Measurements from ENCODE around the gene VEPH1.

VEPH1 gene

GRCh38 chr3:157300981-157301663 is 202.1 kb downstream of the VEPH1 start:
- Histone ChIP-seq H3K4me3 (ENCODE audit: low read depth in 1 of 2, low read length in 1 of 2) (no peak overlapping the region), H3K27me3 (no peaks in the 10 kb centered on the region), H3K9me3 (no peaks in the 10 kb centered on the region), H3K27ac (no peak overlapping the region), H3K36me3 (no peaks in the 10 kb centered on the region), H3K4me1 (ENCODE audit: control insufficient read depth in 1 of 2, insufficient read depth in 1 of 2, low read depth in 1 of 2, low read length in 1 of 2) (no peaks in the 10 kb centered on the region)
- no peak for TF ChIP-seq CTCF (IDR thresholded peaks at IDR 0.05)

GRCh38 chr3:157300094-157300493 is 203.1 kb downstream of the VEPH1 start:
- no peak overlapping the region for H3K27ac ChIP-seq
- TF ChIP-seq CTCF (IDR thresholded peaks at IDR 0.05) = no peak
- H3K36me3 ChIP-seq = no peaks in the 10 kb centered on the region
- no peaks in the 10 kb centered on the region for H3K9me3 ChIP-seq
- H3K4me1 ChIP-seq (ENCODE audit: control insufficient read depth in 1 of 2, insufficient read depth in 1 of 2, low read depth in 1 of 2, low read length in 1 of 2) = no peaks in the 10 kb centered on the region
- H3K27me3 ChIP-seq = no peaks in the 10 kb centered on the region
- H3K4me3 ChIP-seq (ENCODE audit: low read depth in 1 of 2, low read length in 1 of 2) = no peak overlapping the region

- Histone ChIP-seq H3K4me3 (ENCODE audit: low read depth in 1 of 2, low read length in 1 of 2) (no peak overlapping the region), H3K27ac (no peak overlapping the region), H3K36me3 (no peaks in the 10 kb centered on the region), H3K4me1 (ENCODE audit: control insufficient read depth in 1 of 2, insufficient read depth in 1 of 2, low read depth in 1 of 2, low read length in 1 of 2) (no peaks in the 10 kb centered on the region), H3K27me3 (no peaks in the 10 kb centered on the region), H3K9me3 (no peaks in the 10 kb centered on the region)
- no peak for TF ChIP-seq CTCF (IDR thresholded peaks at IDR 0.05)
Measured at GRCh38 chr3:157297328-157297915, 205.8 kb downstream of the VEPH1 start.

- Histone ChIP-seq H3K27me3 (no peaks in the 10 kb centered on the region), H3K9me3 (no peaks in the 10 kb centered on the region), H3K27ac (no peak overlapping the region), H3K36me3 (no peaks in the 10 kb centered on the region), H3K4me3 (ENCODE audit: low read depth in 1 of 2, low read length in 1 of 2) (no peak overlapping the region), H3K4me1 (ENCODE audit: control insufficient read depth in 1 of 2, insufficient read depth in 1 of 2, low read depth in 1 of 2, low read length in 1 of 2) (no peaks in the 10 kb centered on the region)
- no peak for TF ChIP-seq CTCF (IDR thresholded peaks at IDR 0.05)
Measured at GRCh38 chr3:157294953-157295352, 208.3 kb downstream of the VEPH1 start.

GRCh38 chr3:157294491-157294890 is 208.7 kb downstream of the VEPH1 start:
- no peak overlapping the region for H3K27ac ChIP-seq
- TF ChIP-seq CTCF (IDR thresholded peaks at IDR 0.05) = no peak
- H3K36me3 ChIP-seq = no peaks in the 10 kb centered on the region
- H3K9me3 ChIP-seq = no peaks in the 10 kb centered on the region
- H3K4me1 ChIP-seq (ENCODE audit: control insufficient read depth in 1 of 2, insufficient read depth in 1 of 2, low read depth in 1 of 2, low read length in 1 of 2) = no peaks in the 10 kb centered on the region
- no peak overlapping the region for H3K4me3 ChIP-seq (ENCODE audit: low read depth in 1 of 2, low read length in 1 of 2)
- H3K27me3 ChIP-seq = no peaks in the 10 kb centered on the region

All from neutrophil (primary cell).